ENCODE measurements around the gene LRRN4.
"Not testable (repeated sequence)": the region's sequence is repeated elsewhere in the genome, so short reads cannot be mapped to it uniquely, and the experiment has no call there.

LRRN4 gene

DNA sequence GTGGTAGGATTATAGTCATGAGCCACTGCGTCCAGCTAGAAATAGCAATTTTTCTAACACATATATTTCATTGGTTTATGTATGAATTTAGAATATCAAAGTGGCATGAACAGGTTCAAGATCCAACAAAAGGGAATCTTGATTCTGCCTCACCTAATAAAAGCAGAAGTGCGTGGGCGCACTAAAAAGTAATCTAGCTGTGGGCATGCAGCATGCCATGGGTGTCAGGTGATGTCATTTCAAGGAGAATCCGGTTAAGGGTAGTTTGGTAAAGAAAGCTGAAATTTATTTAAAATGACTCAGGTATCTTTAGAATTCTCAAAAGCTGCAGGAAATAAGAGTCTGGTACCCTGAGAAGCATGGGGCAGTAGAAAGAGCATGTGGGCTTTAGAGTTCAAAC is 17.6 kb downstream of the LRRN4 start:
- peaks cover 0 to 8% (median 4%) of the 10 kb centered on the region in 5 donors for H3K4me1 ChIP-seq (ENCODE audit: control insufficient read depth in 5 of 5, insufficient read depth in 5 of 5, low read length in 5 of 5)
- no peaks in the 10 kb centered on the region for H3K9me3 ChIP-seq (ENCODE audit: control insufficient read depth in 5 of 5, low read length in 5 of 5)
- no peak overlapping the region for H3K4me3 ChIP-seq (ENCODE audit: low read depth in 1 of 5, low read length in 5 of 5)
- peaks cover 45 to 70% (median 64%) of the 10 kb centered on the region in 5 donors for H3K36me3 ChIP-seq (ENCODE audit: control insufficient read depth in 5 of 5, insufficient read depth in 5 of 5, low read length in 5 of 5)
- H3K27ac ChIP-seq (ENCODE audit: low read depth, low read length), result no peak overlapping the region
- no peak overlapping the region for H3K9ac ChIP-seq (ENCODE audit: low read length in 5 of 5)
- H3K27me3 ChIP-seq (ENCODE audit: control insufficient read depth in 5 of 5, insufficient read depth in 4 of 5, low read length in 5 of 5), result no peaks in the 10 kb centered on the region

GRCh38 chr20:6034134-6034969 is 19.5 kb downstream of the LRRN4 start:
- no peak overlapping the region for H3K4me3 ChIP-seq (ENCODE audit: low read depth in 1 of 5, low read length in 5 of 5)
- no peaks in the 10 kb centered on the region for H3K27me3 ChIP-seq (ENCODE audit: control insufficient read depth in 5 of 5, insufficient read depth in 4 of 5, low read length in 5 of 5)
- peaks cover 37 to 59% (median 47%) of the 10 kb centered on the region in 5 donors for H3K36me3 ChIP-seq (ENCODE audit: control insufficient read depth in 5 of 5, insufficient read depth in 5 of 5, low read length in 5 of 5)
- H3K4me1 ChIP-seq (ENCODE audit: control insufficient read depth in 5 of 5, insufficient read depth in 5 of 5, low read length in 5 of 5), result peaks cover 0 to 12% (median 9%) of the 10 kb centered on the region in 5 donors
- H3K9ac ChIP-seq (ENCODE audit: low read length in 5 of 5), result no peak overlapping the region
- no peak overlapping the region for H3K27ac ChIP-seq (ENCODE audit: low read depth, low read length)
- no peaks in the 10 kb centered on the region for H3K9me3 ChIP-seq (ENCODE audit: control insufficient read depth in 5 of 5, low read length in 5 of 5)

DNA sequence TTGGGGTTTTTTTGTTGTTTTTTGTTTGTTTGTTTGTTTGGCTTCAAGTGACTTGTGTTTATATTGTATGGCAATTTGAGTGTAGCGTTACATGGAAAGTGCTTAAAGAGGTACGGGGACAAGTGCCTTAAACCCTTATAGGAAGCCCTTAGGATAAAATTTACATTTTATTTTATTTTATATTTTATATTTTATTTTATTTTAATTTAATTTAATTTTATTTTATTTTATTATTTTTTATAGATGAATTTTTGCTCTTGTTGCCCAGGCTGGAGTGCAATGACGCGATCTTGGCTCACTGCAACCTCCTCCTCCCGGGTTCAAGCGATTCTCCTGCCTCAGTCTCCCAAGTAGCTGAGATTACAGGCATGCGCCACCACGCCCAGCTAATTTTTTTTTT is 21.0 kb downstream of the LRRN4 start:
- H3K9ac ChIP-seq (ENCODE audit: low read length in 5 of 5); H3K4me3 ChIP-seq (ENCODE audit: low read depth in 1 of 5, low read length in 5 of 5); H3K9me3 ChIP-seq (ENCODE audit: control insufficient read depth in 5 of 5, low read length in 5 of 5); H3K27ac ChIP-seq (ENCODE audit: low read depth, low read length); H3K27me3 ChIP-seq (ENCODE audit: control insufficient read depth in 5 of 5, insufficient read depth in 4 of 5, low read length in 5 of 5): not testable (repeated sequence)
- H3K36me3 ChIP-seq (ENCODE audit: control insufficient read depth in 5 of 5, insufficient read depth in 5 of 5, low read length in 5 of 5), result peaks cover 32 to 54% (median 39%) of the 10 kb centered on the region in 5 donors
- H3K4me1 ChIP-seq (ENCODE audit: control insufficient read depth in 5 of 5, insufficient read depth in 5 of 5, low read length in 5 of 5), result peaks cover 0 to 19% (median 17%) of the 10 kb centered on the region in 5 donors

DNA sequence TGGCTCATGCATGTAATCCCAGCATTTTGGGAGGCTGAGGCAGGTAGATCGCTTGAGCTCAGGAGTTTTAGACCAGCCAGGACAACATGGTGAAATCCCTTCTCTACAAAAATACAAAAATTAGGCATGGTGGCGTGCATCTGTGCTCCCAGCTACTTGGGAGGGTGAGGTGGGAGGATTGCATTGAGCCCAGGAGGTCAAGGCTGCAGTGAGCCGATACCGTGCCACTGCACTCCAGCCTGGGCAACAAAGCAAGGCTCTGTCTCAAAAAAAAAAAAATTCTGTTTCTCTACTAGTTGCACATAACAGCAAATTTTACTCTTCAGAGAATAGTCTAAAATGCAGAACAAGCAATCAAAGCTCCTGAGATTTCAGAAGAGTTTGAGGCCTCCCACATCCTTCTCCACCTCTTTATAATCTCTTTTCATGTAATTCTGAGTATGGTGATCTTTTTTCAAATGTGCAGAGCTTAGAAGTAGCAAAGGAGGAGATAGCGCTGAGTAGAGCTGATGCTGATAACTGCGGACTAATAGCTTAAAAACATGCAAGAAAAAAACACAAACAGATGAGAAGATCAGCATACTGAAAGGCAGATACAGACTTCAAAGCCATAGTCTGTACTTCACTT is 23.3 kb downstream of the LRRN4 start:
- Histone ChIP-seq H3K27ac (ENCODE audit: low read depth, low read length) (peak overlapping the region; percentile 26), H3K27me3 (ENCODE audit: control insufficient read depth in 5 of 5, insufficient read depth in 4 of 5, low read length in 5 of 5) (no peaks in the 10 kb centered on the region), H3K4me3 (ENCODE audit: low read depth in 1 of 5, low read length in 5 of 5) (no peak overlapping the region), H3K9me3 (ENCODE audit: control insufficient read depth in 5 of 5, low read length in 5 of 5) (no peaks in the 10 kb centered on the region), H3K9ac (ENCODE audit: low read length in 5 of 5) (no peak overlapping the region), H3K36me3 (ENCODE audit: control insufficient read depth in 5 of 5, insufficient read depth in 5 of 5, low read length in 5 of 5) (peaks cover 25 to 38% (median 30%) of the 10 kb centered on the region in 5 donors), H3K4me1 (ENCODE audit: control insufficient read depth in 5 of 5, insufficient read depth in 5 of 5, low read length in 5 of 5) (peaks cover 0 to 19% (median 17%) of the 10 kb centered on the region in 5 donors)

DNA sequence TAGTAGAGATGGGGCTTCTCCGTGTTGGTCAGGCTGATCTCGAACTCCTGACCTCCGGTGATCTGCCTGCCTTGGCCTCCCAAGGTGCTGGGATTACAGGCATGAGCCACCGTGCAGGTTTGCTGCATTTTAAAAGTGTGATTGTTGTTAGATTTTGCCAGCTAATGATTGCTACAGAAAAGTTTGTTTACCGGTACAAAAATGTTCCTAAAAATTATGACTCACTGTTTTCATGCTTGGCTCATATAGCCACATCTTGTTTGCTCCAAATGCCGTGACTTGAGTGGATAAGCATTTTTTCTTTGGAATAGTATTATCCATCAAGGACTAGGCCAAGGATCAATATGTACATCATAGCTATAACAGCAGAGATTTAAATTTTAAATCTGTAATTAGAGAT is 24.3 kb downstream of the LRRN4 start:
- Histone ChIP-seq H3K4me3 (ENCODE audit: low read depth in 1 of 5, low read length in 5 of 5) (no peak overlapping the region), H3K27me3 (ENCODE audit: control insufficient read depth in 5 of 5, insufficient read depth in 4 of 5, low read length in 5 of 5) (no peaks in the 10 kb centered on the region), H3K9ac (ENCODE audit: low read length in 5 of 5) (no peak overlapping the region), H3K9me3 (ENCODE audit: control insufficient read depth in 5 of 5, low read length in 5 of 5) (peaks cover 0 to 2% (median 0%) of the 10 kb centered on the region in 5 donors), H3K27ac (ENCODE audit: low read depth, low read length) (peak overlapping the region; percentile 31), H3K4me1 (ENCODE audit: control insufficient read depth in 5 of 5, insufficient read depth in 5 of 5, low read length in 5 of 5) (peaks cover 0 to 19% (median 17%) of the 10 kb centered on the region in 5 donors), H3K36me3 (ENCODE audit: control insufficient read depth in 5 of 5, insufficient read depth in 5 of 5, low read length in 5 of 5) (peaks cover 24 to 35% (median 33%) of the 10 kb centered on the region in 5 donors)

DNA sequence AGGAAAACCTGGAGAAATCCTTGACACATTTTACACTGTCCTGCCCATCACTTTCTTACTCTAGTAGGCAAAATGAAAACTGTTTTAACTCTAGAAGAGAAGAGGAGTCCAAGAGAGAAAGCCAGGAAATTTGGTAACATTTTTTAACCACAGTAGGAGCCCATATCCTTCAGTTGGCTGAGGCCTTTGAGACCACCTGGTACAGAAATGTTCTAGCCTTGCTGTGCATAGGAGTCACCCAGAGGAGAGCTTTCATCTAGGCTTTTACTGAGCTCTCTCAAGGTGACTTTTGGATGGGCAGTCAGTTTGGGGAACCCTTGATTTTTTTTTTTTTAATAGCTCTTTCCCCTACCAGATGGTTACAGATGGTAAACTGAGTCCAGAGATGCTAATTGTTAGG is 25.0 kb downstream of the LRRN4 start:
- Histone ChIP-seq H3K4me3 (ENCODE audit: low read depth in 1 of 5, low read length in 5 of 5) (no peak overlapping the region), H3K36me3 (ENCODE audit: control insufficient read depth in 5 of 5, insufficient read depth in 5 of 5, low read length in 5 of 5) (peaks cover 23 to 34% (median 31%) of the 10 kb centered on the region in 5 donors), H3K4me1 (ENCODE audit: control insufficient read depth in 5 of 5, insufficient read depth in 5 of 5, low read length in 5 of 5) (peaks cover 0 to 19% (median 15%) of the 10 kb centered on the region in 5 donors), H3K27ac (ENCODE audit: low read depth, low read length) (peak overlapping the region; percentile 31), H3K9me3 (ENCODE audit: control insufficient read depth in 5 of 5, low read length in 5 of 5) (peaks cover 0 to 2% (median 0%) of the 10 kb centered on the region in 5 donors), H3K9ac (ENCODE audit: low read length in 5 of 5) (no peak overlapping the region), H3K27me3 (ENCODE audit: control insufficient read depth in 5 of 5, insufficient read depth in 4 of 5, low read length in 5 of 5) (no peaks in the 10 kb centered on the region)

GRCh38 chr20:6026051-6026450 is 27.8 kb downstream of the LRRN4 start:
- H3K36me3 ChIP-seq (ENCODE audit: control insufficient read depth in 5 of 5, insufficient read depth in 5 of 5, low read length in 5 of 5), result peaks cover 21 to 39% (median 30%) of the 10 kb centered on the region in 5 donors
- H3K27me3 ChIP-seq (ENCODE audit: control insufficient read depth in 5 of 5, insufficient read depth in 4 of 5, low read length in 5 of 5), result no peaks in the 10 kb centered on the region
- H3K9me3 ChIP-seq (ENCODE audit: control insufficient read depth in 5 of 5, low read length in 5 of 5), result peaks cover 0 to 2% (median 0%) of the 10 kb centered on the region in 5 donors
- H3K9ac ChIP-seq (ENCODE audit: low read length in 5 of 5), result no peak overlapping the region
- H3K27ac ChIP-seq (ENCODE audit: low read depth, low read length), result no peak overlapping the region
- H3K4me3 ChIP-seq (ENCODE audit: low read depth in 1 of 5, low read length in 5 of 5), result no peak overlapping the region
- H3K4me1 ChIP-seq (ENCODE audit: control insufficient read depth in 5 of 5, insufficient read depth in 5 of 5, low read length in 5 of 5), result peaks cover 0 to 19% (median 15%) of the 10 kb centered on the region in 5 donors

- no peaks in the 10 kb centered on the region for H3K27me3 ChIP-seq (ENCODE audit: control insufficient read depth in 5 of 5, insufficient read depth in 4 of 5, low read length in 5 of 5)
- H3K27ac ChIP-seq (ENCODE audit: low read depth, low read length), result no peak overlapping the region
- H3K9ac ChIP-seq (ENCODE audit: low read length in 5 of 5), result no peak overlapping the region
- H3K36me3 ChIP-seq (ENCODE audit: control insufficient read depth in 5 of 5, insufficient read depth in 5 of 5, low read length in 5 of 5), result peaks cover 23 to 39% (median 30%) of the 10 kb centered on the region in 5 donors
- H3K4me1 ChIP-seq (ENCODE audit: control insufficient read depth in 5 of 5, insufficient read depth in 5 of 5, low read length in 5 of 5), result peaks cover 0 to 13% (median 11%) of the 10 kb centered on the region in 5 donors
- H3K4me3 ChIP-seq (ENCODE audit: low read depth in 1 of 5, low read length in 5 of 5), result no peak overlapping the region
- peaks cover 0 to 2% (median 0%) of the 10 kb centered on the region in 5 donors for H3K9me3 ChIP-seq (ENCODE audit: control insufficient read depth in 5 of 5, low read length in 5 of 5)
These were observed 29.1 kb downstream of the LRRN4 start for GRCh38 chr20:6024768-6025167.

- Histone ChIP-seq H3K27ac (ENCODE audit: low read depth, low read length) (no peak overlapping the region), H3K4me1 (ENCODE audit: control insufficient read depth in 5 of 5, insufficient read depth in 5 of 5, low read length in 5 of 5) (peaks cover 0 to 16% (median 0%) of the 10 kb centered on the region in 5 donors), H3K27me3 (ENCODE audit: control insufficient read depth in 5 of 5, insufficient read depth in 4 of 5, low read length in 5 of 5) (no peaks in the 10 kb centered on the region), H3K9ac (ENCODE audit: low read length in 5 of 5) (no peak overlapping the region), H3K4me3 (ENCODE audit: low read depth in 1 of 5, low read length in 5 of 5) (no peak overlapping the region), H3K36me3 (ENCODE audit: control insufficient read depth in 5 of 5, insufficient read depth in 5 of 5, low read length in 5 of 5) (peaks cover 17 to 30% (median 20%) of the 10 kb centered on the region in 5 donors), H3K9me3 (ENCODE audit: control insufficient read depth in 5 of 5, low read length in 5 of 5) (no peaks in the 10 kb centered on the region)
These were observed 36.0 kb downstream of the LRRN4 start for GRCh38 chr20:6017880-6018279.

GRCh38 chr20:6017467-6017866 is 36.4 kb downstream of the LRRN4 start:
- H3K4me1 ChIP-seq (ENCODE audit: control insufficient read depth in 5 of 5, insufficient read depth in 5 of 5, low read length in 5 of 5), result peaks cover 0 to 16% (median 0%) of the 10 kb centered on the region in 5 donors
- H3K9me3 ChIP-seq (ENCODE audit: control insufficient read depth in 5 of 5, low read length in 5 of 5), result no peaks in the 10 kb centered on the region
- peaks cover 19 to 27% (median 20%) of the 10 kb centered on the region in 5 donors for H3K36me3 ChIP-seq (ENCODE audit: control insufficient read depth in 5 of 5, insufficient read depth in 5 of 5, low read length in 5 of 5)
- no peak overlapping the region for H3K27ac ChIP-seq (ENCODE audit: low read depth, low read length)
- H3K27me3 ChIP-seq (ENCODE audit: control insufficient read depth in 5 of 5, insufficient read depth in 4 of 5, low read length in 5 of 5), result no peaks in the 10 kb centered on the region
- no peak overlapping the region for H3K4me3 ChIP-seq (ENCODE audit: low read depth in 1 of 5, low read length in 5 of 5)
- H3K9ac ChIP-seq (ENCODE audit: low read length in 5 of 5), result no peak overlapping the region

All from subcutaneous abdominal adipose tissue (tissue), 5 donors.